ENCODE results near the gene IQSEC2.

Gene IQSEC2

GRCh38 chrX:53316111-53316859, 34.9 kb upstream of the IQSEC2 start:
- peak overlapping the region; percentile 52; the same call in 1 of the 2 replicates for H3K27ac ChIP-seq (ENCODE audit: extremely low read depth, low read depth, low read length)
- POLR2A ChIA-PET: interaction anchor here (1.2 to 2.4 kb wide), 3 partner anchors 106 to 125 kb away, joined by 3 to 6 read pairs (median 3); partner anchors contain the start of genes RIBC1 and SMC1A

More at GRCh38 chrX:53316111-53316859, 34.9 kb upstream of the IQSEC2 start:
- peaks cover 32% of the 10 kb centered on the region for H3K4me1 ChIP-seq (ENCODE audit: control insufficient read depth, insufficient read depth, low read length)
- CTCF ChIA-PET: interaction anchor here (0.5 to 12.1 kb wide), 25 partner anchors 8 to 1743 kb away, joined by 3 to 233 read pairs (median 14); partner anchors contain the start of genes HSD17B10 and IQSEC2
- TF ChIP-seq KLF1 (tag by site-specific recombination; IDR thresholded peaks at IDR 0.05): no peak
- 0 out of 2 replicates have a peak, but pooled peaks have one; percentile 56 for TF ChIP-seq ZSCAN16 (tag by site-specific recombination; IDR thresholded peaks at IDR 0.05)
- TF ChIP-seq ZBTB49 (tag by site-specific recombination; IDR thresholded peaks at IDR 0.05; ENCODE audit: low read depth): no peak
- TF ChIP-seq ZNF544 (tag by site-specific recombination; IDR thresholded peaks at IDR 0.05): no peak
- no peak for TF ChIP-seq ATF2 (tag by site-specific recombination; IDR thresholded peaks at IDR 0.05; ENCODE audit: low read depth)
- no peak for TF ChIP-seq KLF17 (tag by site-specific recombination; IDR thresholded peaks at IDR 0.05)
- peak; percentile 95 for TF ChIP-seq ZNF121 (tag by site-specific recombination; IDR thresholded peaks at IDR 0.05)
- no peak for TF ChIP-seq ZNF155 (tag by site-specific recombination; IDR thresholded peaks at IDR 0.05)
- TF ChIP-seq ZNF843 (tag by site-specific recombination; IDR thresholded peaks at IDR 0.05): 0 out of 2 replicates have a peak, but pooled peaks have one; percentile 15
- TF ChIP-seq ZIC2 (tag by site-specific recombination; IDR thresholded peaks at IDR 0.05): peak; percentile 100
- TF ChIP-seq ZFHX2 (tag by site-specific recombination; conservative IDR thresholded peaks at IDR 0.05): peak; percentile 83
- TF ChIP-seq GLIS1 (tag by site-specific recombination; IDR thresholded peaks at IDR 0.05): peak; percentile 100
- TF ChIP-seq ZNF423 (tag by site-specific recombination; IDR thresholded peaks at IDR 0.05): peak; percentile 78
- no peak for TF ChIP-seq ZSCAN5A (tag by site-specific recombination; IDR thresholded peaks at IDR 0.05)
- TF ChIP-seq IKZF3 (tag by site-specific recombination; IDR thresholded peaks at IDR 0.05): peak; percentile 56; the same call in 1 of the 2 replicates
- TF ChIP-seq ZBTB20 (tag by site-specific recombination; IDR thresholded peaks at IDR 0.05): peak; percentile 52; the same call in 1 of the 2 replicates
- TF ChIP-seq ZNF391 (tag by site-specific recombination; IDR thresholded peaks at IDR 0.05; ENCODE audit: borderline replicate concordance, low read depth): no peak
- TF ChIP-seq ZNF132 (tag by site-specific recombination; IDR thresholded peaks at IDR 0.05; ENCODE audit: borderline replicate concordance): no peak
- TF ChIP-seq GLI2 (tag by site-specific recombination; IDR thresholded peaks at IDR 0.05; ENCODE audit: borderline replicate concordance, low read depth): no peak
- TF ChIP-seq ZBTB8A (tag by site-specific recombination; IDR thresholded peaks at IDR 0.05): peak; percentile 6; the same call in 1 of the 2 replicates
- TF ChIP-seq EGR2 (tag by site-specific recombination; IDR thresholded peaks at IDR 0.05; ENCODE audit: low read depth): peak; percentile 46; the same call in 1 of the 2 replicates
- H3K4me3 ChIP-seq (ENCODE audit: low read depth, low read length): no peak overlapping the region
- H3K36me3 ChIP-seq (ENCODE audit: control insufficient read depth in 2 of 2, insufficient read depth in 1 of 2, low read length in 2 of 2): no peaks in the 10 kb centered on the region
- H3K9me3 ChIP-seq (ENCODE audit: control insufficient read depth, insufficient read depth, low read depth, low read length): no peaks in the 10 kb centered on the region
